Endothelial cell (in vitro differentiated cells): ENCODE results near the gene KLF11. TPM values are rescaled to one million over a fixed set of nuclear protein-coding genes. Genes with fewer than 3 reads are reported as not detected.
"Not testable (repeated sequence)": the region's sequence is repeated elsewhere in the genome, so short reads cannot be mapped to it uniquely, and the experiment has no call there.

Experiments used
- DNase-seq: peaks from one replicate; pipeline ENCODE4 v3.0.0; 2021; ENCODE audit warnings: low spot score
- H3K27ac Mint-ChIP-seq: one replicate; pipeline ENCODE4 v1.8.0; 2021; ENCODE audit warnings: mixed read lengths, inconsistent platforms; ENCODE audit not compliant: unreplicated experiment
- H3K27me3 Mint-ChIP-seq: one replicate; pipeline ENCODE4 v1.8.0; 2021; ENCODE audit warnings: mild to moderate bottlenecking, moderate library complexity, mixed read lengths, inconsistent platforms; ENCODE audit not compliant: unreplicated experiment
- H3K36me3 Mint-ChIP-seq: one replicate; pipeline ENCODE4 v1.8.0; 2021; ENCODE audit warnings: mild to moderate bottlenecking, low read depth, mixed read lengths, inconsistent platforms; ENCODE audit not compliant: unreplicated experiment
- H3K4me1 Mint-ChIP-seq: one replicate; pipeline ENCODE4 v1.8.0; 2021; ENCODE audit warnings: mild to moderate bottlenecking, mixed read lengths, inconsistent platforms; ENCODE audit not compliant: unreplicated experiment
- H3K4me3 Mint-ChIP-seq: one replicate; pipeline ENCODE4 v1.8.0; 2021; ENCODE audit warnings: mild to moderate bottlenecking, mixed read lengths, inconsistent platforms; ENCODE audit not compliant: unreplicated experiment
- H3K9me3 Mint-ChIP-seq: one replicate; pipeline ENCODE4 v1.8.0; 2021; ENCODE audit warnings: mixed read lengths, inconsistent platforms; ENCODE audit not compliant: unreplicated experiment
- total RNA-seq: library from RNA; stranded (reverse); fragmentation: NEBNext Ultra II Directional; extraction: Animal tissue kit (Norgen Biotek cat#: 25700); gene quantifications from one replicate; pipeline ENCODE4 v1.2.1, GENCODE V29; 2021; ENCODE audit not compliant: unreplicated experiment
- TF ChIP-seq, protein P1 (sequence below): fragments of 200-600 bp; sonication (generic); IDR thresholded peaks from one replicate; pipeline ENCODE4 v1.5.0; 2021; ENCODE audit warnings: antibody characterized with exemption; ENCODE audit not compliant: unreplicated experiment

The KLF11 gene
- total RNA-seq, 1 donor from 2014 or later = 8.2 TPM

DNA sequence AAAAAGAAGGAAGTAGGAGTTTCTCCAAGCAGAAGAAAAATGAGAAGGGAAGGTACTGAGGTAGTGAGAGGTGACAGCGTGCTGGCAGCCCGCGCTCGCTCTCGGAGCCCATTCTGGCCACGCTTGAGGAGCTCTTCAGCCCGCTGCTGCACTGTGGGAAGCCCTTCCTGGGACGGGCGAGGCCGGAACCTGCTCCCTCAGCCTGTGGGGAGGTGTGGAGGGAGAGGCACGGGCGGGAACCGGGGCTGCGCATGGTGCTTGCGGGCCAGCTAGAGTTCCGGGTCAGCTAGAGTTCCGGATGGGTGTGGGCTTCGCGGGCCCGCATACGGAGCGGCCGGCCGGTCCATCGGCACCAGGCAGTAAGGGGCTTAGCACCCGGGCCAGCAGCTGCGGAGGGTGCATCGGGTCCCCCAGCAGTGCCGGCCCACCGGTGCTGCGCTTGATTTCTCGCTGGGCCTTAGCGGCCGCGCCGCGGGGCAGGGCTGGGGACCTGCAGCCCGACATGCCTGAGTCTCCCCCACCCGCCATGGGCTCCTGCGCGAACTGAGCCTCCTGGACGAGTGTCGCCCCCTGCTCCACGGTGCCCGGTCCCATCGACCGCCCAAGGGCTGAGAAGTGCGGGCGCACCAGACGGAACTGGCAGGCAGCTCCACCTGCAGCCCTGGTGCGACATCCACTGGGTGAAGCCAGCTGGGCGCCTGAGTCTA, 48.0 kb downstream of the KLF11 start:
- TF ChIP-seq, protein P1, sequence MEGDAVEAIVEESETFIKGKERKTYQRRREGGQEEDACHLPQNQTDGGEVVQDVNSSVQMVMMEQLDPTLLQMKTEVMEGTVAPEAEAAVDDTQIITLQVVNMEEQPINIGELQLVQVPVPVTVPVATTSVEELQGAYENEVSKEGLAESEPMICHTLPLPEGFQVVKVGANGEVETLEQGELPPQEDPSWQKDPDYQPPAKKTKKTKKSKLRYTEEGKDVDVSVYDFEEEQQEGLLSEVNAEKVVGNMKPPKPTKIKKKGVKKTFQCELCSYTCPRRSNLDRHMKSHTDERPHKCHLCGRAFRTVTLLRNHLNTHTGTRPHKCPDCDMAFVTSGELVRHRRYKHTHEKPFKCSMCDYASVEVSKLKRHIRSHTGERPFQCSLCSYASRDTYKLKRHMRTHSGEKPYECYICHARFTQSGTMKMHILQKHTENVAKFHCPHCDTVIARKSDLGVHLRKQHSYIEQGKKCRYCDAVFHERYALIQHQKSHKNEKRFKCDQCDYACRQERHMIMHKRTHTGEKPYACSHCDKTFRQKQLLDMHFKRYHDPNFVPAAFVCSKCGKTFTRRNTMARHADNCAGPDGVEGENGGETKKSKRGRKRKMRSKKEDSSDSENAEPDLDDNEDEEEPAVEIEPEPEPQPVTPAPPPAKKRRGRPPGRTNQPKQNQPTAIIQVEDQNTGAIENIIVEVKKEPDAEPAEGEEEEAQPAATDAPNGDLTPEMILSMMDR = no peak
- DNase-seq = no peak
- Mint-ChIP-seq H3K36me3 (no peaks in the 10 kb centered on the region), H3K4me3 (no peak overlapping the region), H3K27me3 (peaks cover 6% of the 10 kb centered on the region), H3K9me3 (no peaks in the 10 kb centered on the region), H3K4me1 (peaks cover 5% of the 10 kb centered on the region), H3K27ac (no peak overlapping the region)

DNA sequence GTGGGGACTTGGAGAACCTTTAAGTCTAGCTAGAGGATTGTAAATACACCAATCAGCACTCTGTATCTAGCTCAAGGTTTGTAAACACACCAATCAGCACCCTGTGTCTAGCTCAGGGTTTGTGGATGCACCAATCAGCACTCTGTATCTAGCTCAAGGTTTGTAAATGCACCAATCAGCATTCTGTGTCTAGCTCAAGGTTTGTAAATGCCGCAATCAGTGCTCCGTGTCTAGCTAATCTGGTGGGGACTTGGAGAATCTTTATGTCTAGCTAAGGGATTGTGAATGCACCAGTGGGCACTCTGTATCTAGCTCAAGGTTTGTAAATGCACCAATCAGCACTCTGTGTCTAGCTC, 48.5 kb downstream of the KLF11 start:
- H3K4me1 Mint-ChIP-seq, H3K36me3 Mint-ChIP-seq, H3K9me3 Mint-ChIP-seq, H3K27me3 Mint-ChIP-seq, H3K27ac Mint-ChIP-seq, DNase-seq: not testable (repeated sequence)
- peak overlapping the region; percentile 15 for H3K4me3 Mint-ChIP-seq

DNA sequence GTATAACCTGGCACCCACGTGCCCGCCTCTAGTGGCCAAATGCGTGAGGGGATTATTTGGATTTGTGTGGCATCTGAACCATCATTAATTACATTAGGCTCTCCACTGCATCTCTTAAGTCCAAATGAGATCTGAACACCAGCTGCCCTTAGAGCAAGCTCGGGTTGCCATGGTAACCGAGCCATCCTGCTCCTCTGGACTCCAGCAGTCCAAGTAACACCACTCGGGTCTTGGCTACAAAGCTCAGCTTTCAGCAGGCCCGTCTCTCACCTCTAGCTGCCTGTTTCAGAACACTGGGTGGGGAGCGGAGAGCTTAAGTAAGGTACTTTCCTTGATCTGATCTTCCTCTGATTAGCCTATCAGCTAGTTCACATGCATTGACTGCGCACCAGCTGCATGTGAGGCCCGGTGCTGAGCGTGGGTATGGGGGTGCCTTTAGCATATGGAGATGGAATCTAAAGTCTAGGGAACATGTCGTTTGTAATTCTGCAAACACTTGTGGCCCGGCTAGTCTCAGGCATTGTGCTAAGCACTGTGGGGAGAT, 51.0 kb downstream of the KLF11 start:
- H3K27ac Mint-ChIP-seq = no peak overlapping the region
- peaks cover 5% of the 10 kb centered on the region for H3K4me1 Mint-ChIP-seq
- no peak for DNase-seq
- no peaks in the 10 kb centered on the region for H3K9me3 Mint-ChIP-seq
- H3K4me3 Mint-ChIP-seq = no peak overlapping the region
- TF ChIP-seq, protein P1 = no peak
- no peaks in the 10 kb centered on the region for H3K27me3 Mint-ChIP-seq
- no peaks in the 10 kb centered on the region for H3K36me3 Mint-ChIP-seq

DNA sequence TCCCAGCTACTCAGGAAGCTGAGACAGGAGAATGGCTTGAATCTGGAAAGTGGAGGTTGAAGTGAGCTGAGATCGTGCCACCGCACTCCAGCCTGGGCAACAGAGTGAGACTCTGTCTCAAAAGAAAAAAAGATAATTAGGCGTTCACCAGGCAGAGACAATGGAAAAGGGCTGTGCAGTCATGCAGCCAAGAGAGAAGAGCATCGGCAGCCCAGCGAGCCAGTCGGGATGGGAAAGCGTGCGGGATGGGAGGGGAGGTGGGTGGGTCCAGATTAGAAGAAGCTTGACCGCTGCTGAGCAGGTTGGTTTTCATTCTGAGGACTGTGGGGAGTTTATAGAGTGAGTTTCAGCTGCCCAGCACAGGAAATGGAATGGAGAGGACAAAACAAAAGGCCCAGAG, 51.8 kb downstream of the KLF11 start:
- Mint-ChIP-seq H3K4me1 (peaks cover 5% of the 10 kb centered on the region), H3K27me3 (no peaks in the 10 kb centered on the region), H3K4me3 (no peak overlapping the region), H3K9me3 (no peaks in the 10 kb centered on the region), H3K36me3 (no peaks in the 10 kb centered on the region), H3K27ac (no peak overlapping the region)
- TF ChIP-seq, protein P1 = no peak
- DNase-seq = no peak

GRCh38 chr2:10096641-10097040, 53.3 kb downstream of the KLF11 start:
- H3K27me3 Mint-ChIP-seq = peaks cover 1% of the 10 kb centered on the region
- no peaks in the 10 kb centered on the region for H3K36me3 Mint-ChIP-seq
- H3K9me3 Mint-ChIP-seq = no peaks in the 10 kb centered on the region
- no peak overlapping the region for H3K4me3 Mint-ChIP-seq
- peaks cover 5% of the 10 kb centered on the region for H3K4me1 Mint-ChIP-seq
- H3K27ac Mint-ChIP-seq = no peak overlapping the region
- DNase-seq = no peak
- TF ChIP-seq, protein P1 = no peak
